Stimulated activated naive CD4-positive, alpha-beta T cell treated with Interleukin-2 at 50 U/mL for 16 hours (primary cell): Measurements from ENCODE around the gene SLC9A3.
"Not testable (repeated sequence)": the region's sequence is repeated elsewhere in the genome, so short reads cannot be mapped to it uniquely, and the experiment has no call there.

Source experiments
- DNase-seq: peaks from one replicate; lab custom pipeline; 2025; lab: John Stamatoyannopoulos, UW

The SLC9A3 gene

DNA sequence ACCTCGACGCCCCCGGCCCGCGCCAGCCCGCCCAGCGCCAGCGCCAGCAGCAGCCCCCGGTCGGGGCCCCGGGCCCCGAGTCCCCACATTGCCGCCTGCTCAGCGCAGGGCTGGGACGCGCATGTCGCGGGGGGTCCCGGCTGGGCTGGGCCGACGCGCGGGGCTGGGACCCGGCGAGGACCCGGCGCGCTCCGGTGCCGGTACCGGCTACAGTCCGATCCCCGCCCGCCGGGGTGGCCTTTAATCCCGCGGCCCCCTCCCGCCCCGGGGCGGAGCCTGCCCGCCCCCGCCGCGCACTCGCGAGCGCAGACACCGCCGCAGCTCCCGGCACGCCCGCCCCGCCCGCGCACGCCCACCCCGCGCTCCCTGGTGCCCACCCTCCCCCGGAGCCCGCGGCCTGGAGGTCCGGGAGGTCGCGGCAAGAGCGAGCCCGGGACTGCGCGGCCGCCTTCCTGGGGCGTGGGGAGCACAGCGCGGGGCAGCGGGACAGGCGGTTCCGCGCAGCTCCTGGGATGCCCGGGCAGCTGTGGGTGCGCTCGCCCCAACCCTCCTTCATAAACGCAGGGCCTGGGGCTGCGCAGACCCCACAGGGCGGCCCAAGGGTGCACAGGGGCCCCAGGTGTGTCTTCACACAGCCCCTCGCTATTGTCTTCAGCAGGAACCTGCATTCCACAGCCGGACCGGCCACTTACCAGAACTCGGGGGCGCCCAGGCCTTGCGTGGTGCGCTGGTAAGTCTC lies at the start of gene SLC9A3:
SLC9A3 (minus strand) TSS at position 216 of the 739 bp plus-strand sequence.
- DNase-seq: no peak

GRCh38 chr5:573976-574375 lies 49.7 kb upstream of the SLC9A3 start:
- DNase-seq: no peak

- no peak for DNase-seq
Measured at GRCh38 chr5:573206-573605, 49.0 kb upstream of the SLC9A3 start.

DNA sequence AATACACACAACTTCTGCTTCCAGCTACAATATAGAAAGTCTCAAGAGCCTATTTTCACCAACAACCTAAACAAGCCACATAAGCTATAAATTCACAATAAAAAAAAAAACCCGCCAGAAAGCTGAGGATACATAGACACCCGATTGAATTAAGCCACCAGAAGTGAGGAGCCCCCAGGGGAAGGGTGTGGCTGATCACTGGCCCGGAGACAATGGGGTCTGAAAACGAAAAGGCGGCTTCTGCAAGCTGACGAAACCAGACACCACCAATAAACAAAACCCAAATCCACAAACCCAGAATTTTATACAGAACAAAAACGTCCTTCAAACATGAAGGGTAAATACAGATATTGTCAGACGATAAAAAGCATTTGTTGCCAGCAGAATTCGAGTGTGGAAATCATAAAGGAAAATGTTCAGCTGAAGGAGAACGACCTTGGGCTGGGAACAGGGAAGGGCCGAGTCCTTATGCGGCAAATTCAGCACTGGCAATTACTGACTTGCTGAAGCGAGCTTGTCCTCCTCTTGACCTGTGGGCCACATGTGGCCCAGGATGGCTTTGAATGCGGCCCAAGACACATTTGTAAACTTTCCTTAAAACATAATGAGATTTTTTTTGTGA lies 48.3 kb upstream of the SLC9A3 start:
- DNase-seq: no peak

DNA sequence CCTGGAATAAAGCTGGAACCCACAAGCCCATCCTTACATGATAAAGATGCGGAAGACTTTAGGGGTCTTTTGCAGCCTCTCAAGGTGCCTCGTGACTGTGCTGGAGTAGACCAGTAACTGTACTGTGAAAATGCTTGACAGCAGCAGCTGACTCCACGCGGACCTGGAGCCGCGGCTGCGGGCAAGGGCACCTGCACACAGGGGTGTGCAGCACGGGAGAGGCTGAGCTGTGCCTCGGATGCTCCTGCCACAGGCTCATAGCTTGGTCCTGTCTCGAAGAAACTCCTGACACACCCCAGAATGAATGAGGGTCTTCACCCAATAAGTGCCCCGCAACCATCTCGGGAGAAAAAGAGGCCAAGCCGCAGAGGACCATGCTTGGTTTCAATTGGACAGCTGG lies 47.5 kb upstream of the SLC9A3 start:
- DNase-seq: no peak

DNA sequence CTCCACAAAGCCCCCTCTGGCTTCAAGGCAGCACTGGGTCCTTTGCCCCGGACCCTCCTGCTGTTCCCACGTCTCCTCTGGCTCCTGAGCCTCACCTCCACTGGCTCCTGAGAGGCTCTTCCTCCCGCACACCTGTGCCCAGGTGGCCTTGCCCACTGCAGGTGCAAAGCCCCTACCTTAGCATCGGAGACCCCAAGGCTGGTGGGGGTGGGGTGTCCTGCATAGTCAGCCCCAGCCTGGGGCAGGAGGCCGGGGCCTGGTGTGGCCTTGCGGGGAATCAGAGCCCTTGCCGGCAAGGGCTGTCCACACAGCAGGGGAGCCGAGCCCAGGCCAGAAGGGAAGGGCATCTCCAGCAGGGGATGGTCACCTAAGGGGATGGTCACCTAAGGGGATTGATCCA lies 46.6 kb upstream of the SLC9A3 start:
- no peak for DNase-seq

DNA sequence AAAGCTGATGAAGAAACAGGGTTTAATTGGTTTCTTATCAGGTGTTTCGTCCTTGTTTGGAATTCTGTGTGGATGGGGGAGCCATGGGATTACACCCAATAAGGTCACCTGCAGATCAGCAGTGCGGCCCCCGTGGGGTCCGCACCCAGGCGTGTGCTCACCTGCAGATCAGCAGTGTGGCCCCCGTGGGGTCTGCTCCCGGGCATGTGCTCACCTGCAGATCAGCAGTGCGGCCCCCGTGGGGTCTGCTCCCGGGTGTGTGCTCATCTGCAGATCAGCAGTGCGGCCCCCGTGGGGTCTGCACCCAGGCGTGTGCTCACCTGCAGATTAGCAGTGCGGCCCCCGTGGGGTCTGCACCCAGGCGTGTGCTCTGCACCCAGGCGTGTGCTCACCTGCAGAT lies 46.2 kb upstream of the SLC9A3 start:
- no peak for DNase-seq

DNA sequence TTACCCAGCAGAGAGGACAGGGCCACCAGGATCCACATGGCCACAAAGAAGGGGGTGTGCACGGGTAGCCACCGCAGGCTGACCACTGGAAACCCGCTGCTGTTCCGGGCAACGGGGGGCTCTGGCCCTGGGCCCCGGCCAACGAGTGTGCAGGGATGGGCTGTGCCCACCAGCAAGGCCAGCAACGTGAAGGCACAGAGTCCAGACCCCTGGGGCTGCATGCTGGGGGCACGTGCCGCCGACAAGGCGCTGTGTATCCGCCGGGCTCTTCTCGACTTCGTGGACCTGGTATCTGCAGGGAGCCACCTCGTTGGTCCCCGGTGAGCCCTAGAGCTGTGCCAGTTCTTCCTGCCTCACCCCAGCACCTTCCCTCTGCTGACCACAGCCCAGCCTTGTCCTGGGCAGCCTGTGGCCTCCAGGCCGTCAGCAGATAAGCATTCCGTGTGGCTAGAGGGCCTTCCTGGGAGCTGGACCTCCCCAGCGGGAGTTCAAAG lies 45.7 kb upstream of the SLC9A3 start:
- DNase-seq: no peak

DNA sequence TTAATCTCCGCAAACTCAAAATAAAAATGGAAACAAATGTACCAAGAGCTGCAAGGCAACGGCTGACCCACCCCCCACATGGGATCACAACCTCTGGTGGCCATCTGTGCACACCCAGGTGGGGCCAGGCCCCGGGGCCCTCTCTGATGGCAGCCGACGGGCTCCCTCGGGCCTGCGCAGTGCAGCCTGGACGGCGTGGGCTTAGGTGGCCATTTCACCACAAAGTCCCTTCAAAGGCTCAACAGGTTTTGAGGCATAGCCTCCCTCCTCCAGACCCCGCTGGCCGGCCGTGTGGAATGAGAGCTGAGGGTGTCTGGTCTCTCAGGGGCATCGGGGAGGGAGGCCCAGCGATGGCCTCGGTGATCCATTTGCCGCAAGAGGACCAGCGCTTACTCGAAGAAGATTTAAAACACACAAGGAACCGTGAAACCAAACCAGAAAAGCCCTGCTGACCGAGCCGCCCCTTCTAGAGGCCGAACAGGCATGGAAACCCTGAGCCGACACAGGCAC lies 45.2 kb upstream of the SLC9A3 start:
- DNase-seq: no peak

GRCh38 chr5:568809-569208 lies 44.6 kb upstream of the SLC9A3 start:
- DNase-seq: no peak

DNA sequence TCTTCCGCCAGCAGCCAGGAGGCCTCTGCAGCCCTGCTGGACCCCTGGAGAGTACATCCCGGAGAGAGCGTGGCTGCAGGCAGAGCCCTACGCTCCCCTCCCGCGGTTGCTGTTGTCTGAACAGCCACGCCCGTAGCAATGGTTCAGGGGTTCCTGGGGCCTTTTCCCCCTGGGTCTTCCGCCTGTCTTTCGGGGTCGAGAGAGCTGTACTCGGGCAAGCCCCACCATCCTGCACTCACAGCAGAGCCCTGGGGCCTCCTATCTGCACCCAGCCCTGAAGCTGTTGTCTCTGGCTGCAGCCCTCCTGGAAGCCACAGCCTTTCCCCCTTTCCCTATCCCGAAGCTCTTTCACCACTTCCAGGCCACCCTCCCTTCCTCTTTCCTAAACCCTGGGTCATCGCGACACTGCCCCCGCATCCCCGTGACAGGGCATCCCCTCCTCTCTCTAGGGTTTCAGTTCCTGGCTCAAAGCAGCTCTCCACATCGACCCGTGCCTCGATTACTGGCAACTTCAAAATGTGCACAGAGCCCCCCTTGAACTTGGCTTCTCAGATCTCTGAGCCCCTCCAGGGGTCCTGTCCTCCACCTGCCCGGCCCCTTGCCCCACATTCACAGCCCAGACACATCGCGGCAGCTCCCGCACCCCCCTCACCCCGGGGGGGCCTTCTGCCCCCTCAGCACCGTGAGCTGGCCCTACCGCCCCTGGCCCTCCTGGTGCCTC lies 44.0 kb upstream of the SLC9A3 start:
- DNase-seq: no peak

DNA sequence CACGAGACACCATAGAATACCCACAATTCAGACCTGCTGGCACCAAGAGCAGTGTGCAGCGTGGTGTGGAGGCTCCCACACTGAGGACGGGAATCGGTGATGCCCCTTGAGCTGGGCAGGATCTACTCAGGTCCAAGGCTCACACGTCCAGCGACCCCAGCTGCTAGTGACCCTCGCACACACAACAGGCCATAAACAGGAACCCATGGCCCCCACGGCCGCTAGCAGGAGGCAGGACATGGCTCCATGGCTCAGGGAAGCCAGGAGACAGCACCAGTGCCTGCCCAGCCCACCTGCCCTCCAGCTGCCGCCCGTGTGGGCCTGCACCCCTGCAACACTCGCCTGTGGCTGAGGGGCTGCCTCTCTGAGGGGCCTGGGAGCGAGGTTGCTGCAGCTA lies 43.4 kb upstream of the SLC9A3 start:
- no peak for DNase-seq

DNA sequence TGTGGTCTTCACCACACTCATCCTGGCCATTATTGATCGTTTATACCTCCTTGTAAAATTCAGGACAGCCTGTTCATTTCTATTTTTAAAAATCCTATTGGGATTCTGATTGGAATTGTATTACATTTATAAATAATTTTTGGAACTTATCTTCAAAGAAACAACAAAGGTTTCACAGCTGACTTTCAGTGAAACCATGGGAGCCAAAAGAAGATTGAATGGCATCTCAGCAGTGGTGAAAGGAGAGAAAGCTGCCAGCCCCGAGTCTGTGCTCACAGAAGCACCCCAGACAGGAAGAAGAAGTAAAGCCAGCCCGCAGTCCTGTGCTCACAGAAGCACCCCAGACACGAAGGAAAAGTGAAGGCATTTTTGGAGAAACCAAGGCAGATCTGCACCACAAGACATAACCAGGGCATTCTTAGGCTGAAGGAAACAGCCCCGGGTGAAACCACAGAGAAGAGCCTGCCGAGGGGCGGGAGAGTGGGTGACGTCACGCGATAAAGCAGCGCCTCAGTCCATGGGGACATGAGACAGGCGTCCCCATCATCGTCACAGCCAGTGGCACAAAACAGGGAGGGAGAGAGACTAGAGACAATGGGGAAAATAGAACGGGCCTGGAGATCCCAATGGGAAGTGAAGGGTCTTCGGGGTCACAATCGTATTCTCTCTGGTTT lies 42.5 kb upstream of the SLC9A3 start:
- DNase-seq: no peak

DNA sequence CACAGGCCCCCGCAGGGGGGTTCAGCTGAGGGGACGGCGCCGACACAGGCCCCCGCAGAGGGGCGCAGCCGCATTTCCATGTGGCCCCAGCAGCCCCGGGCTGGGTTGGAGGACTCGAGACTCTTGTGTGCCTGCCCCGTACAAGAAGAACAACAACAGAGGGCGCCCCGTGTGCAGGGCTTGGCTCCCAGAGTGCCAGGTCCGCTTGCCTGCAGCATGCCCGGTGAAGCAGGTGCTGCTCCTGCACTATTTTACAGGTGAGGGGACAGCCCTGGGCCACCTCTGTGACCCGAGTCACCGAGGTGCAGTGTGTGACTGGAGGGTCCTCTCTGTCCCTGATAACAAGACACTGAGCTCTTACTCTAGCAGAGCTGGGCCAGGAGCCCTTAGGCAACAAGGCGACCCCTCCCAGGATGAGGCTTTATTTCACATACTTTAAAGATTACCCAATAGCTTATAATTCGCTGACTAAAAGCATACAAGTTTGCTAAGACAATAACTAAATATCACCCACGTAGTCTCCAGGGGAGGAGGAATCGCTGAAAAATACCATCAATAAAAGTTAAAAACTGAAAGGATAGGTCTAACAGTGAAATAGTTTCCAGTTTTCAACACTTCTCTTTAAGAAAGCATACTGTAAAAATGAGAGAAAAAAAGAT lies 41.7 kb upstream of the SLC9A3 start:
- DNase-seq: no peak

- no peak for DNase-seq
Measured at GRCh38 chr5:561408-561807, 37.2 kb upstream of the SLC9A3 start.

DNA sequence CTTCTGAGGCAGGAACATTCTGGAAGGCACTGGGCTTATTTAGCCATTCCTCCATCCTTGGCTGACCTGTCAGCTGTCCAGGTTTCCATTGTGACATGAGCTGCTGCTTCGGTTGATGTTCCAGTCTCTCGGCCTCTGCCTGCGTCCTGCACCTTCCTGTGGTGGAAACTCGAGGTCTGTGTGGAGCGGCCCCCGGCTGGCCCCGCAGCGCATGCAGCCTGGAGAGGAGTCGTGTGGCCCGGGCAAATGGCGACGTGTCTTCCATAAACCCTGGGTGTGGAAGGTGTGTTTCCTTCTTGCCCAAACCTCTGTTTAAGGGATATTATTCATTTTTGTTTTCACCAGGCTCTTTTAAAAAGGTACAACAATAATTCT lies 36.5 kb upstream of the SLC9A3 start:
- DNase-seq: no peak

- no peak for DNase-seq
Measured at GRCh38 chr5:558871-559503, 34.7 kb upstream of the SLC9A3 start.

- no peak for DNase-seq
Measured at GRCh38 chr5:558326-558725, 34.1 kb upstream of the SLC9A3 start.

GRCh38 chr5:557917-558316 lies 33.7 kb upstream of the SLC9A3 start:
- not testable (repeated sequence) for DNase-seq

- DNase-seq: no peak
Measured at GRCh38 chr5:556909-557441, 32.7 kb upstream of the SLC9A3 start.

DNA sequence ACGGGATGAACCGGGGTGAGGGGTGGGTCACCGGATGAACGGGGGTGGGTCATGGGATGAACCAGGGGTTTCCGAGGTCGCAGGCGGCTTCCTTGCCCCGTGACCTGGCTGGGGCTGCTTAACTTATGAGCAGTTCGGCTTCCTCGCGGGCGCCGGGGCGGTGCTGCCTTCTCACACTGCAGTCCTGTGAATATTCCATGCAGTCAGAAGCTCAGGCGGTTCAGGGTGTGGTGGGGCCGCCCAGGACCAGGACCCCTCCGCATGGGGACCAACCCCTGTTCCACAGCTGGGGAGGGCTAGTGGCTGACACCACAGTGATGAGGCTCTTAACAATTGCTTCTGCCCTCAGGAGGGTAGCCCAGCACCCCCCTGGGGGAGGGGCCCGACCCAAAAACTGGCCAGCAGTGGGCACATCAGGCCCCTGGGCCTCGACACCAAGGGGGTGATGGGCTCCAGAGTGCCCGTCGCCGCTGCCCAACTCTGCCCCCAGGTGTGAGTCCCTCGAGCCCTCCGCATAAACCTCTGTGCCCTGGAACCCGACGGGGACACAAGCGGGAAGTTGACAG lies 30.9 kb upstream of the SLC9A3 start:
- no peak for DNase-seq
